NOMO-1 (cell line): Measurements from ENCODE around the gene SPEG.

ENCODE experiments used
- DNase-seq, 2 experiments: peaks; one replicate each; lab custom pipeline; 2025; ENCODE audit not compliant: unreplicated experiment in 2 of 2; lab: John Stamatoyannopoulos, UW

Gene SPEG

DNA sequence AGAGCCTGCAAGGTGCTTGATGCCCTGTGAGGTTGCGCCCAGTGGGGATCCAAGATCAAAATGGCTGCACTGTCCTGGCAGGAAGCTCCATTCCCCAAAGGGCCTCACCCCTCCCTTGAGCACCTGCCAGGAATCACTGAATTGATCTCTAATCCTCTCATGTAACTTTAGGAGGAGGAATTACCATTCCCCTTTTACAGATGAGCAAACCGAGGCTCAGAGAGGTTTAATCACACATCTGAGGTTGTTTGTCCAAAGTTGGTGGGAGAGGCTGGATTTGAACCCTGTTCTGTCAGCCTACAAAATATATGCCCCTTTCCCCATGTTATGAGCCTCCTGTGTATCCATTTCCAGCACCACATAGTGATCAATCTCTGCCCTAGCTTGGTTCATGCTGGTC lies 90.2 kb downstream of the SPEG start:
- no peak for DNase-seq

DNA sequence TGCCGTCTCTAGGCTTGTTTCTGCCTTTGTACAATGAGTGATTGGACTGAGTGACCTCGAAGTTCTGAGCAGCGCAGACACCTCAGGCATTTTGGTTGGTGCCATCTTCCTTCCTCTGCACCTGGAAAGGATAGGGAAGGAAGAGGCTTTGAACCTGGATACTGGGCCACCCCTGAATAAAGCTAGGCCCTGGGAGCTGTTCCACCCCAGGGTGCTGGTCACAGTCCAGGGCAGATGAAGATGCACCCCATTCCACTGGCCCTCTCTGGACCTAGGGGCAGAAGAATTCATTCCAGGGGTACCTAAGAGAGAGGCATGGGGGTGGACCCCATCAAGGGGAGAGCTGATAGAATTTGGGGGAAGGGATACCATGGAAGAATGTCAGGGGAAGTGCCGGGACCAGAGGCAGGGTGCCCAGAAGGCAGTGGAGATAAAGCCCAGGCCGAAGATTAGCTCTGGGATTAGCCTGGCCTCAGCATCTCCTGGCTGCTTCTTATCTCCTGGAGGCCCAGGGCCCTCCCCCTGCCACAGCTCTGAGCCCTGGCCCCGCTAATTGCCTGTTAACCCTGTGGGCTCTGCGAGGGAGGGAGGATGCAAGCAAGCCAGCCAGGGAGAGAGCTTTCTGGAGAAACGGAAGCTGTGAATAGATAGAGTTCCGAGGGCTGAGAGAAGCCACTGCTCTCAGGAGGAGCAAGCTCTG lies 91.0 kb downstream of the SPEG start:
- DNase-seq, result no peak

DNA sequence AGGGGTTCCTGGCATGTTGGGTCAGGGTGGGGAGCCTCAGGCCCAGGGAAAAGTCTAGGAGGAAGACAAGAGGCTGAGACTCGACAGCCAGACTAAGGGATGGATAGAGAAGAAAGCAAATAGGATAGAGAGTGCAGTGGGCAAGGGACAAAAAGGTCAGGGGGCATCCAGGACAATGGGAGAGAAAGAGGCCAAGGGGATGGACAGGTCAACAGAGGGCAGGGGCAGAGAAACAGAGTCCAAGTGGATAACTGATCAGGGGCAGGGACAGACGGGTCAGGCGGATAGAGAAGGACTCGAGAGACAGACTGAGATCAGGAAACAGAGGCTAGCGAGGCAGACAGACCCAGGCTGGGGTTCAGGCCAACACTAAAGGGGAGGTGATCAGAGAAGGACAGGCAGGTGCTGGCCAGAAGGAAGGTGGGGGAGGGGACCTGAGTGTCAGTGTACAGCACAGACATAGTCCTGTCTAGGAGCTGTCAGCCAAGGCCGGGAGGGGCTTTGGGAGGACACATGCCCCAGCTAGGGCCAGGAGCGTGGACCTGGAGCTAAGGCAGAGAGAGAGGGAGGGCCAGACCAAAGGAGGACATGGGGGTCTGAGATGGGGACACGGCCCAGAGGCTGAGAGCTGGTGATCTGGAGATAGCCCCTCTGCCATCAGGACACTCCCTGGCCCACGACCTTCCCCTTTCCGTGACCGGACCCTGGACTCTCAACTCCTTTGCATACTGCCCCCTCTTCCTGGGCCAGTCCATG lies 91.9 kb downstream of the SPEG start:
- DNase-seq, result no peak

DNA sequence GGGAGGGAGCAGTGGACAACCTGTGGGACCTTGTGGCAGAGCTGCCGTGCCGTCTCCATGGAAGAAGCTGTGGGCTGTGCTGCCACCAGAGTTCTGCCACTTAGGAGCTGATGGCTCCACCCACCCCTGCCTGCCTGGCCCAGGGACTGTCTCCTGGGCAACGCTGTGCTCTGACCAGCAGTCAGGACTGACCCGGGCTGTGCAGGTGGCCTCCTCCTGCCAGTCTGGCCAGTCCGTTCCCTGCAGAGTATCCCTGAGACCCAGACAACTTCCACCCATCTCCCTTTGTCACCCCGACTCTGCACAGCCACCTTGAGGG lies 92.4 kb downstream of the SPEG start:
- no peak for DNase-seq

DNA sequence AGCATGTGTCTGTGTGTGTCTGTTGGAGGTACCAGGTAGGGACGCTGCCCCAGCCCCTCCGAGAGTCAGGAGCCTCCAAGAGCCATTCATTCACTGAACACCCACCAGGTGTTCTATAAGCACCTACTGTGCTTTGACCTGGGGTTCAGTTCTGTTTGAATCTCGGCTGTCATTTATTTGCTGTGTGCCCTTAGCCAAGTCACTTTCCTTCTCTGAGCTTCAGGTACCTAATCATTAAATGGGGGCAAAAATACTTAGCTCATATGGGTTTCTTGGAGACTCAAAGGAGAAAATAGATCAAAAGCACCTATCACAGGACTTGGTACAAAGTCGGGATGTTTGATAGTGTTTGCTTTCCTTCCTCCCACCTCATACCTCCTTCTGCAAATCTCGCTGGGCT lies 92.8 kb downstream of the SPEG start:
- DNase-seq, result no peak

DNA sequence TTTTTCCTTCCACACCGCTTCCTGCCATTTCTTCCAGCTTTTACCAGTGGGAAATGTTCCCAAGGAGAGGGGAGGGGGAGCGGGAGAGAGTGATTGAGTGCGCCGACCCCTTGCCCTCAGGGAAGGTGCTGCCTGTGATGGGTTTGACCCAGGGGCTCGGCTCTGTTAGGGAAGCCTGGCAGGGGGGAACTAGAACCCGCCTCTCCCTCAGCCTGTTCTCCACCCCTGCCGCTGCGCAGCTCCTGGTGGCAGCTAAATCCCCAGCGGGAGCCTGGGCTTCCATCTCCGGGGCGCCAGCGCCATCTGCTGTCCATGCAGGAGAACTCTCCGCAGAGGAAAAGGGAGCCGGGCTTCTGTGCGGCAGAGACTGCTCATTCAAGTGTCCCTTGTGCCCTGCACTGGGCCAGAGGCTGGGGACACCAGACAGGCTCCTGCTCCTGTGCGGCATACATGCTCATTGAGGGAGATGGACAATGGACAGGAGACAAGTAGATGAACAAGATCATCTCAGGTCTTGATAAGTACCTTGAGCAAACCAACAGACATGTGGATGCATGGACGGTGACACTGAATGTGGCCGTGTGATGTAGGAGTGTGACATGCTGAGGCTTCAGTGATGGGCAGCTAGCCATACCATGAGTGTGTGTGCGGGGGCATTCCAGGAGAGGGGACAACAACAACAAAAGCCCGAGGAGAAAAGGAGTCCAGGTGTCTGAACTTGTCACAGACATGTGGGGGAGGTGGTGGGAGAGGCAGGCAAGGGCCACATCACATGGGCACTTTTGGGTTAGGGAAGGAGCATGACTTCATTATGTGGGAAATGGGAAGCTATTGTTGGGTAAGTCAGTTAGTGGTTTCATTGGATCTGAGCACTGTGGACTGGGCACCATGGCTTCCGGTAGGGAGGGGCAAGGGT lies 95.7 kb downstream of the SPEG start:
- peak; percentile 77 to 79 for DNase-seq

DNA sequence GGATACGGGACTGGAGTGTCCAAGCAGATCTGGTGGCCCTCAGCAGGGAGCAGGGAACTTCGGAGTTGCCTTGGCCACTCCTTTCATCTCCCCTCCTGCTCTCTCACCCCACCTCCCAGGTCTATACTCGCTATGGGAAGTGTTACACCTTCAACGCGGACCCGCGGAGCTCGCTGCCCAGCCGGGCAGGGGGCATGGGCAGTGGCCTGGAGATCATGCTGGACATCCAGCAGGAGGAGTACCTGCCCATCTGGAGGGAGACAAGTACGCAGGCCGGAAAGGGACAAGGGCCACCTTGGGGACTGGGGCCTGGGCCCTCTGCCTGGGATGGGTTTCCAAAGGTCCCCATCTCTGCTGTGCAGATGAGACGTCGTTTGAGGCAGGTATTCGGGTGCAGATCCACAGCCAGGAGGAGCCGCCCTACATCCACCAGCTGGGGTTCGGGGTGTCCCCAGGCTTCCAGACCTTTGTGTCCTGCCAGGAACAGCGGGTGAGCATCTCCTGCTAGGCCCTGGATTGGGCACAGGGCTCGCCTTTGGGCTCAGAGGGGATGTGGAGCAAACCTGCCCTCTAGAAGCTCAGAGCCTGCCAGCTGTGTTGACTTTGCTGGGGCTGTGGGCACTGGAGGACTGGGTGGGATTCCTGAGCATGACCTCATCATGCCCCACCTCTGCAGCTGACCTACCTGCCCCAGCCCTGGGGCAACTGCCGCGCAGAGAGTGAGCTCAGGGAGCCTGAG lies 97.2 kb downstream of the SPEG start:
- no peak for DNase-seq

DNA sequence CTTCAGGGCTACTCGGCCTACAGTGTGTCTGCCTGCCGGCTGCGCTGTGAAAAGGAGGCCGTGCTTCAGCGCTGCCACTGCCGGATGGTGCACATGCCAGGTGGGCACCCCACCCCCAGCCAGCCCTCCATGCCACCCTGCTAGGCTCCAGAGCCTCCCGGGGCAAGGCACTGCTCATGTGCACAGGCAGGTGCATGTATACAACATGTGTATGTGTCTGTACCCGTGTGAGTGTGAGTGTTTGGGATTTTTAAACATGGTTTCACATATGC lies 97.7 kb downstream of the SPEG start:
- DNase-seq, result no peak

DNA sequence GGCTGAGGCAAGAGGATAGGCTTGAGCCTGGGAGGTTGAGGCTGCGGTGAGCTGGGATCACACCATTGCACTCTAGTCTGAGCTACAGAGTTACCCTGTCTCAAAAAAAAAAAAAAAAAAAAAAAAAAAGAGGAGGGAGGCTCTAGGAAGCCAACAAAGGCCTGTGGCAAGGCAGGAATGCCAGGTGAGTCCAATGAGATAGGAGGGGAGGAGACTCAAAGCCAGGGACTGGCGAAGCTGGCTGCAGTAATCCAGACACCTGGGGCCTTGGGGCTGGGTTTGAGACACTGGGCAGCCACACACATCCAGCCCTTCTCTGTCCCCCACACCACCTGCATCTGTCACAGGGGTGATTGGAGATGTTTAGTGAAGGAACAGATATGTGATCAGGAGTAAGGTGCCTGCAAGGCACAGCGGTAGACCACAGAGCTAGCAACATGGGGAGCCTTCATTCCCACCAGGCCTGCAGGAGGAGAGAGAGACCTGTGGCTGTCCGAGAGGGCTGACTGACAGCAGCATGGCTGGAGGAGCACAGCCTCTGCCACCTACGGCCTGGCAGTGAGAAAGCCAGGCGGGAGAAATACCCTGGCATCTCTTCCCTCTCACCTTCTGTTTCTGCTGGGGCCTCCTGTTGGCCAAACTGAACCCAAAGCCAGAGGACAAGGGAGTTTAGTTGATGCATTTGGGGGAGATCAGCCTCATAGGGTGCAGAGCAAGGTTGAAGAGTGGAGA lies 99.5 kb downstream of the SPEG start:
- DNase-seq, result no peak

DNA sequence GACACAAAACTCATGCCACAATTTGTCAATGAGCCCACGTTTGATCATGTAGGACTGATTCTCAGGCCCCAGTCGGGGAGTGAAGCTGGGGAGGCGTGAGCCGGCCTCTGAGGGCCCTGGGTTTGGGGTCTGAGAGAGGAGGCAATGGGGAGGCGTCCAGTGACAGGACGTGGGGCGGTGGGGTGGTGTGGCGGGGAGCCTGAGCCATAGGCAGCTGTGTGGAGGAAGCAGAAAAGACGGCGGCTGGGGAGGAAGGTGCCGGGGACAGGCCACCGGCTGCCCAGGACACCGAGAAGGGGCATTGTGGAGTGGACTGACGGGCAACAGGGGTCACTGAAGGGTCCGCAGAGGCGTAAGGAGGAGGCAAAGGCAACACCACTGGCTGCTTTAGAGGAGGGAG lies 101.8 kb downstream of the SPEG start:
- DNase-seq, result no peak

DNA sequence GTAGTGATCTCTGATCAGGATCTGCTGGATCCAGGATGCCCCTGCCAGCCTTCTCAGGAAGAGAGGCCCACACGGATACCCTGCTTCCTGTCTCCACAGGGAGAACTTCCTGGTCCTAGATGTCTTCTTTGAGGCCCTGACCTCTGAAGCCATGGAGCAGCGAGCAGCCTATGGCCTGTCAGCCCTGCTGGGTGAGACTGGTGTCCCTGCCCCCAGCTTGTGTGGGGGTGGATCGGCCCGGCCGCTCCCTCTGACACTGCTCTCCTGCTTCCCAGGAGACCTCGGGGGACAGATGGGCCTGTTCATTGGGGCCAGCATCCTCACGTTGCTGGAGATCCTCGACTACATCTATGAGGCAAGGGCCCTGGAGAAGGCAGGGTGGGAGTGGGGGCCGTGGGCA lies 102.3 kb downstream of the SPEG start:
- DNase-seq, result no peak

DNA sequence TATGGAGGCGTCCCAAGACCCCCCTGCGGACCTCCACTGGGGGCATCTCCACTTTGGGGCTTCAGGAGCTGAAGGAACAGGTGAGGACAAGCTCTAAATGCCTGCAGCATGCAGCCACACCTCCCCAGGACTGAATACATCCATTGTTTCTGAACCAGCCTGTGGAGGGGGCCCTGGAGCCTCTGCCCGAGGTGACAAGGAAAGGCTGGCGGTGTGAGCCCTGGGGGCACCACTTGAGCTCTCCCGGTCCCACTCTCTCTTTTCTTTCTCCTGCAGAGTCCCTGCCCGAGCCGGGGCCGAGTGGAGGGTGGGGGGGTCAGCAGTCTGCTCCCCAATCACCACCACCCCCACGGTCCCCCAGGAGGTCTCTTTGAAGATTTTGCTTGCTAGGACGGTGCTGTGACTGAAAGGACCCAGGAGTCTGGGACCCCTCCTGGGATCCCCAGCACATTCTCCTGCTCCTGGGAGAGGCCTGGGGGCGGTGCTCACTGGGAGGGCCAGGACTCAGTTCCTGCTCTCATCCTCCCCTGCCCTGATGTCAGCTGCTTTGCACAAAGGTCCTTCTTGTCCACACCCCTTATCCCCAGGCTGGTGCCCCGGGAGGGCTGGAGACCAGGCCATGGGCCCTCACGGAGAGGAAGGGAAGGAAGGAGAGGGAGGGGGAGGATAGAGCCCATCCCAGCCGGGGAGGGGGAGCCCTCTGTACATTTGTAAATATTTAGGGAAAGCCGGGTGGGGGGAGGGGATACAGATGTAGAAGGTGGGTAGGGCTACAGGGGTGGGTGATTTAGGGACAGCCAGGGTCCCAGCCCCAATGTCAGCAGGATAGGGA lies 103.2 kb downstream of the SPEG start:
- no peak for DNase-seq

DNA sequence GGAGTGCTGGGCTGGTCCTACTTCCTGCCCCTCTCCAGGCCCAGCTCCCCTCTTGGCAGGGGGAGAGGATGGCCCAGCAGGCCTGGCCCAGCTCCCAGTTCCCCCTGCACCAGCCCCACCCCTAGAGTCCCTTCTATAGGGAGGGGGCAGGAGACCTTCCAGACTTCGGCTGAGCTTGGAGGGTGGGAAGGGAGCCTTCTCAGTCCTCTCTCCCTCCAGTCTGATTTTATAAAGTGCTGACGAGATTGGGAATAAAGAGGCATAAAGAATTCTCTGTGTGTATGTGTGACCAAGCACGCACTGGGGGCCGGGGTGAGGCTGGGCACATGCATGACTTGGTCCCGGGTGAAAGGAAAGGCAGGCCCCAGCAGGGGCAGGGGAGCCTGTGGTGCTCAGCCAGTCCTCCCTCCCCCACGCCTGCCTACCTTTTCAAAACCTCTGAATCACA lies 103.9 kb downstream of the SPEG start:
- DNase-seq, result no peak

DNA sequence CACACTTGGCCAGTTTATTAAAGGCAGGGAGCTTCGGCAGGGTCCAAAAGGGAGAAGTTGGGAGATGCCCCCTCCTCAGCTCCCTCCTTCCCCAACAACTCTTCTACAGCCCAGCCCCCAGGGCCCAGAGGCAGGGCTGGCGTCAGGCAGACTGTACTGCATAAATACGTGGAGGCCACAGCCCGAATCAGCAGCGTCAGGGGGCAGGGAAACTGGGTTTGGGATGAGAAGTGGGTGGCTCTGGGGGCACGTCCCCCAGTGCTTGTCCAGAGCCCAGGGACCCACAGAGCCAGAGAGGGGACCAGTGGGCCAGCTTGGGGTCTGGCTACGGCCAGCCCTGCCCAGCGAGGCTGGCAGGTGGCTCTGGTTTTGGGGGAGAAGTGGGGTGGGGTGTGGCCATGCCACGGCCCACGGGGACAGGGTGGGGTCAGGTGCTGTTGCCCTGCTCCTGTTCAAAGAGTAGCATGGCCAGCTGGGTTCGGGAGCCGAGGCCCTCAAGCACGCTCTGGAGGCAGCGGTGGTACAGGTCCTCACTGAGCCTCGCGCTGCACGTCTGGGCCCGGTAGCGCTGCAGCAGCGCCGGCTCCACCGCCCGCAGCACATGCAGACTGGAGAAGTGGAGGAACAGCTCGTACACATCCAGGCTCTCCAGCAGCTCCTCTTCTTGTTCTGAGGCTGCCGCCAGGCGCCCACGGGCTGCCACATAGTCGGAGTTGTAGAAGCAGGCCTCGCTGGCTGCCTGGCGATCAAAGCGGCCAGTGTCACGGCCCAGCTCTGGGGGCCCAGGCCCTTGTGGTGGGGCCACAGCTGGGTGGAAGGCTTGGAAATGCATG lies 104.5 kb downstream of the SPEG start:
- DNase-seq, result no peak

DNA sequence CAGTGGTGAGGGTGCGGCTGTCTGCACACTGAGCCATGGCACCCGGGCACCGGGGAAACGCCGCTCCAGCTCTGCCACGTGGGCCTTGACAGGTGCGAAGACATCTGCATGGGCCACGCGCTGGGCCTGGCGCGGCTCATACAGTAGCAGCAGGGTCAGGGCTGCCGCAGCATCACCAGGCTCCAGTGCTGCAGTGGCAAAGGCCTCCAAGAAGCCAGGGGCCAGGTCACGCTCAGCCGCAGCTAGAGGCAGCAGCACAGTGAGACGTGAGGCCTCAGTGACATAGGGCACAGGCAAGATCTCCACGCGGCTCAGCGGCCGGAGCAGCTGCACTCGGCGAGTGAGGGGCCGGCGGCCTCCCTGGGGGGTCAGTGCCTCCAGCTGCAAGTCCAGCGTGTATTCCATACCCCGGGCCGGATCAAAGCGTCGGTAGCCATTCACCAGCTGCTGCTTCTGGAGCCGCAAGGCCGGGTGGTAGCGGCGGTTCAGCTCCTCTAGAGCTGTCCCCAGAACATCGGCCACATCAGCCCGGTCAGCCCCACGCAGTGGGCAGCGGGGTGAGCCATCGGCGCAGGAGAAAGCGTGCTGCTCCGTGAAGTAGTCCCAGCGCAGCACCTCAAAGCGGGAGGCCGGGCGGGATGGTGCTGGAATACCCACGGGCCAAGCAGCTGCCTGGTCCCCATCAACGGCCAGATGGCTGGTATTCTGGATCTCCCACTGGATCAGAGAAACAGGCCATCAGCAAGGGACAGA lies 105.5 kb downstream of the SPEG start:
- no peak for DNase-seq

DNA sequence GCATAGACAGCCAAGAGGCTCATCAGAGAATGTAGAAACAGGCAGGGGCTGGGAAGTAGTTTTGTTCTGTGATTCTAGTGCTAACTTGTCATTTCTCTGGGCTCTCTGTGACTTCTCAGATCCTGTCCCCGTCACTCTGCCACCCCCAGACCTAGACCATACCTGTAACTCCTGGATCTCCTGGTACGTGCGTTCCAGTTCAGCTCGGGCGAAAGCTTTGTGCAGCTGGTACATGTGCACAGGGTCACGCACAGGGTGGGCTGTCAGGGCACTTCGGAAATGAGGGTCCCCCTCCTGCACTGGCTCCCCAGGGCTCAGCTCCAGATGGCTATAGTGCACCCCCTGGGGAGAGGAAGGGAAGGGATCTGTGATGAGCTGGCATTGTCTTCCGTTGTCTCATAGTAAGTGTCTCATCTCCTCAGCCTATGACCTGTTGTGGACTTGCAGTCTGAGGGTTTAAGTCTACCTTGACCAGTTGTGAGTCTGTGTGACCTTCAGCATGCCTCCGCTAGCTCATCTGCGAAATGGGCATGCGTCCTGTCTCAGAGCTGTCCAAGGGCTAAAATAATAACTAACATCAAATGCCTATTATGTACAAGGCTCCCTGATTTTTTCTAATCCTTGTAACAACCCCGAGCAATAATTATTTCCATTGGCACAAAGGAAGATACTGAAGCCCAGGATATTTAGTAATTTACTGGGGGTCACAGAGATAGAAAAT lies 106.3 kb downstream of the SPEG start:
- no peak for DNase-seq

DNA sequence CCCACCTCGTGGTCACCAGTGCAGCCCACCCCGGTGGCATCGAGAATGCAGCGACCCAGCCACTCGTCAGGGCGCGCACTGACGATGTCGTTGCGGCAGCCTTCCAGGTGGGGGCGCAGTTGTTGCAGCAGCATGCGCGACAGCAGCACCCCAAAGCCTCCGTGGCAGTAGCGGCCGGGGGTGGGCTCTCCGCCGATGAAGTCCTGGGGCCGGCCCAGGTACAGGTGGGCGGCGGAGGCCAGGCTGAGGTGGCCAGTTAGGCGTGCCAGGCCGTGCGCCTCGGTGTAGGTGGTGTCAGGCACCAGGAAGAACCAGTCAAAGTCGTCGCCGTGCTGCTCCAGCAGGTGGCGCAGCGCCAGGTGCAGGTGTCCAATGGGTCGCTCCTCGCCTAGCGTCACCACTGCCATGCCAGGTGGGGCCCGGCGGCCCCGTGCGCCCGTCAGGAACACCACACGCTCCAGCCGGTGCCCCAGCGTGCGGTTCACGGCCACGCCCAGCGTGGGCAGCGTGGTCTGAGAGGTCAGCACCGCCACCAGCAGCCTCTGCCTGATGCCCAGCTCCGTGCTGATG lies 107.1 kb downstream of the SPEG start:
- peak; percentile 58 to 71 for DNase-seq
